Endodermal cell (in vitro differentiated cells): Measurements from ENCODE around the gene KDM6A. TPM values are rescaled to one million over a fixed set of nuclear protein-coding genes. Genes with fewer than 3 reads are reported as not detected.

Experiments
- DNase-seq: peaks from one replicate; pipeline ENCODE4 v3.0.0-alpha.2; 2017
- H3K27ac ChIP-seq: 2 replicates; pipeline ENCODE4 v1.5.1; 2013; ENCODE audit warnings: mild to moderate bottlenecking, low read depth, low read length, moderate library complexity
- H3K27me3 ChIP-seq: 2 replicates; pipeline ENCODE4 v1.6.1; 2013; ENCODE audit warnings: mild to moderate bottlenecking, low read length, moderate library complexity; ENCODE audit not compliant: insufficient read depth, control insufficient read depth, poor library complexity, severe bottlenecking
- H3K36me3 ChIP-seq: 2 replicates; pipeline ENCODE4 v1.7.0; 2013; ENCODE audit warnings: mild to moderate bottlenecking, low read length, moderate library complexity; ENCODE audit not compliant: control insufficient read depth, insufficient read depth
- H3K4me1 ChIP-seq: one replicate; pipeline ENCODE4 v1.7.0; 2013; ENCODE audit warnings: low read length; ENCODE audit not compliant: control insufficient read depth, insufficient read depth
- H3K4me3 ChIP-seq: 2 replicates; pipeline ENCODE4 v1.5.1; 2013; ENCODE audit warnings: mild to moderate bottlenecking, low read length, moderate library complexity
- H3K9ac ChIP-seq: 2 replicates; pipeline ENCODE4 v1.6.1; 2013; ENCODE audit warnings: mild to moderate bottlenecking, low read length, moderate library complexity; ENCODE audit not compliant: poor library complexity, severe bottlenecking; ENCODE audit errors: extremely low read depth
- H3K9me3 ChIP-seq: 2 replicates; pipeline ENCODE4 v1.6.1; 2013; ENCODE audit warnings: mild to moderate bottlenecking, low read length, moderate library complexity; ENCODE audit not compliant: control insufficient read depth
- H3K27ac Mint-ChIP-seq: 2 replicates; pipeline ENCODE4 v1.8.0; 2020; ENCODE audit warnings: mixed read lengths
- H3K27me3 Mint-ChIP-seq: 2 replicates; pipeline ENCODE4 v1.8.0; 2021; ENCODE audit warnings: mild to moderate bottlenecking, mixed read lengths; ENCODE audit not compliant: insufficient read depth
- H3K36me3 Mint-ChIP-seq: 2 replicates; pipeline ENCODE4 v1.8.0; 2020; ENCODE audit warnings: low read depth, mixed read lengths
- H3K4me1 Mint-ChIP-seq: 2 replicates; pipeline ENCODE4 v1.8.0; 2020; ENCODE audit warnings: mixed read lengths
- H3K4me3 Mint-ChIP-seq: 2 replicates; pipeline ENCODE4 v1.8.0; 2020; ENCODE audit warnings: mild to moderate bottlenecking, moderate library complexity, mixed read lengths
- H3K9me3 Mint-ChIP-seq: 2 replicates; pipeline ENCODE4 v1.8.0; 2020; ENCODE audit warnings: mild to moderate bottlenecking, mixed read lengths
- WGBS, 2 experiments: methylation state at CpG; one replicate each; pipeline versions ENCODE4 v1.1.5 to v1.1.7; 2013; ENCODE audit warnings: missing lambda C conversion rate in 2 of 2, mixed read lengths in 1 of 2; ENCODE audit not compliant: insufficient coverage in 1 of 2, insufficient read length in 1 of 2; 5-methylcytosine and 5-hydroxymethylcytosine counted together
- total RNA-seq, 2 donors: library from RNA; stranded (reverse); fragmentation: NEBNext Ultra II Directional in 1 of 2; extraction: Animal tissue kit (Norgen Biotek cat#: 25700) in 1 of 2; gene quantifications; 2 replicates in 1 of 2; 3 replicates in 1 of 2; pipeline ENCODE4 v1.2.1, GENCODE V29; 2021
- TF ChIP-seq, protein P1 (sequence below): fragments of 200-600 bp; sonication (generic); conservative IDR thresholded peaks from 2 replicates; pipeline ENCODE4 v1.5.0; 2021; ENCODE audit warnings: antibody characterized with exemption, mild to moderate bottlenecking

The KDM6A gene
- total RNA-seq, 2 donors from 2014 or later = 62.1 to 64.6 TPM

DNA sequence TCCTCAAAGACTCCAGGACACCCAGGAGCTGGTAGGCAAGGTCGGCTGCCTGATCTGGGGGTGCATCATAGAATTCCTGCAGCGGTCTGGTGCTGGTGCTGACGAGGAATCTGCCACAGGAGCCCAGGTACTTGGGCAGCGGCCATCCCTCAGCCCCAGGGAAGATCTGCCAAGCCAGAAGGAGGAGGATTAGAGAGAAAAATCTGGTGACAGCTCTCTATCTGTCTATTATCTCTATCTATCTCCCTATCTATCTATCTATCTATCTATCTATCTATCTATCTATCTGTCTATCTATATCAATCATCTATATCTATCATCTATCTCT is 281.0 kb downstream of the KDM6A start:
- no peaks in the 10 kb centered on the region for H3K9me3 ChIP-seq
- Mint-ChIP-seq H3K9me3 (peaks cover 49% of the 10 kb centered on the region), H3K4me1 (no peaks in the 10 kb centered on the region), H3K36me3 (no peaks in the 10 kb centered on the region), H3K27me3 (no peaks in the 10 kb centered on the region), H3K4me3 (no peak overlapping the region), H3K27ac (no peak overlapping the region)
- WGBS, 2 experiments = 100% methylated on average over 3 of the region's 4 CpGs; no CpG with 5 or more reads in 1 of the 2 experiments
- no peaks in the 10 kb centered on the region for H3K4me1 ChIP-seq
- H3K36me3 ChIP-seq = no peaks in the 10 kb centered on the region
- no peak overlapping the region for H3K9ac ChIP-seq
- no peak overlapping the region for H3K27ac ChIP-seq
- TF ChIP-seq, protein P1, sequence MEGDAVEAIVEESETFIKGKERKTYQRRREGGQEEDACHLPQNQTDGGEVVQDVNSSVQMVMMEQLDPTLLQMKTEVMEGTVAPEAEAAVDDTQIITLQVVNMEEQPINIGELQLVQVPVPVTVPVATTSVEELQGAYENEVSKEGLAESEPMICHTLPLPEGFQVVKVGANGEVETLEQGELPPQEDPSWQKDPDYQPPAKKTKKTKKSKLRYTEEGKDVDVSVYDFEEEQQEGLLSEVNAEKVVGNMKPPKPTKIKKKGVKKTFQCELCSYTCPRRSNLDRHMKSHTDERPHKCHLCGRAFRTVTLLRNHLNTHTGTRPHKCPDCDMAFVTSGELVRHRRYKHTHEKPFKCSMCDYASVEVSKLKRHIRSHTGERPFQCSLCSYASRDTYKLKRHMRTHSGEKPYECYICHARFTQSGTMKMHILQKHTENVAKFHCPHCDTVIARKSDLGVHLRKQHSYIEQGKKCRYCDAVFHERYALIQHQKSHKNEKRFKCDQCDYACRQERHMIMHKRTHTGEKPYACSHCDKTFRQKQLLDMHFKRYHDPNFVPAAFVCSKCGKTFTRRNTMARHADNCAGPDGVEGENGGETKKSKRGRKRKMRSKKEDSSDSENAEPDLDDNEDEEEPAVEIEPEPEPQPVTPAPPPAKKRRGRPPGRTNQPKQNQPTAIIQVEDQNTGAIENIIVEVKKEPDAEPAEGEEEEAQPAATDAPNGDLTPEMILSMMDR = no peak
- no peak for DNase-seq
- H3K27me3 ChIP-seq = no peaks in the 10 kb centered on the region
- H3K4me3 ChIP-seq = no peak overlapping the region

DNA sequence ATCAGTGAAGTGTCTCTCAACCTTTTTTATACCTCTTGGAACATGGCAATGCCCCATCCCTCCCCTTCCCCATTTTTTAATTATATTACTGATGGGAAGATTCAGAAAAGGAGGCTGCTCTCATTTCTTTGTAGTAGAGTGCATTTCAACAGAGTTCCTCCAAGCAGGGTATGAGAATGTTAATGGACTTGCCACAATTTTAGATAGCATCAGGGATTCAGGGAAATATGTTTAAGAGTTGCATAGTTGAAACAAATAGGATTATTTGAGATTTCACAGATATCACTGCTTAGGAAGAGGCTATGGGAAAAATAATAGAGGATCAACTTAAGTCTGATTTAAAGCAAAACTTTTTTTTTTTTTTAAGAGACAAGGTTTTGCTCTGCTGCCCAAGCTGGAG is 281.5 kb downstream of the KDM6A start:
- Mint-ChIP-seq H3K4me1 (no peaks in the 10 kb centered on the region), H3K4me3 (no peak overlapping the region), H3K9me3 (peaks cover 52% of the 10 kb centered on the region), H3K27me3 (no peaks in the 10 kb centered on the region), H3K36me3 (no peaks in the 10 kb centered on the region), H3K27ac (no peak overlapping the region)
- no peak for DNase-seq
- no peak overlapping the region for H3K9ac ChIP-seq
- no peaks in the 10 kb centered on the region for H3K36me3 ChIP-seq
- no peaks in the 10 kb centered on the region for H3K27me3 ChIP-seq
- no peaks in the 10 kb centered on the region for H3K9me3 ChIP-seq
- no peaks in the 10 kb centered on the region for H3K4me1 ChIP-seq
- TF ChIP-seq, protein P1 = no peak
- H3K27ac ChIP-seq = no peak overlapping the region
- H3K4me3 ChIP-seq = no peak overlapping the region

DNA sequence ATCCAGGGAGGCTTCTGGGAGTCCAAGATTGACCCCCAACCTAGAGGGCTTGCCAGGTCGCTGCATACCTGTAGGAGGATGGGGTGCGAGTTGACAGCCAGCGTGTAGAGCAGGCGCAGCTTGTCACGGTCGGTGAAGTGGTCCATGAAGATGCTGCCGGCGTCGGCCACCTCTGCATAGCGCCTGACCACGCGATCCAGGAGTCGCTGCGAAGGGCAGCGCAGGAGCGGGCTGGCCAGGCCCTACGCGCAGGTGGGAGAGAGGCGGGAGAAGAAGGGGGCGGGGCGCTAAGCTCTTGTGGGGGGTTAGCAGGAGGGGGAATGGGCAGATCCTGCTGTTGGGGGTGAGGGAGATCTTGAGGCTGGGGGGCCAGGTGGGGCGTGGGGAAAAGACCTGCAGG is 284.7 kb downstream of the KDM6A start:
- Histone ChIP-seq H3K27me3 (no peaks in the 10 kb centered on the region), H3K4me3 (no peak overlapping the region), H3K4me1 (no peaks in the 10 kb centered on the region), H3K27ac (no peak overlapping the region), H3K9ac (no peak overlapping the region), H3K9me3 (peaks cover 24% of the 10 kb centered on the region), H3K36me3 (no peaks in the 10 kb centered on the region)
- H3K27ac Mint-ChIP-seq = no peak overlapping the region
- 94 to 100% methylated on average over 1 to 19 of the region's 22 CpGs for WGBS, 2 experiments
- H3K9me3 Mint-ChIP-seq = peaks cover 71% of the 10 kb centered on the region
- H3K27me3 Mint-ChIP-seq = no peaks in the 10 kb centered on the region
- H3K36me3 Mint-ChIP-seq = peaks cover 1% of the 10 kb centered on the region
- H3K4me3 Mint-ChIP-seq = no peak overlapping the region
- no peak for DNase-seq
- TF ChIP-seq, protein P1 = no peak
- peaks cover 1% of the 10 kb centered on the region for H3K4me1 Mint-ChIP-seq

Other genes starting within 250 kb of the KDM6A start
- not detected for gene DUSP21, start 29.2 kb upstream of the KDM6A start, total RNA-seq